Stimulated activated effector memory CD8-positive, alpha-beta T cell treated with anti-CD3 and anti-CD28 coated beads, Interleukin-12 subunit alpha, Interleukin-12 subunit beta, amount 100 ng/mL, for 72 hours (primary cell): ENCODE measurements around the gene UTP18.
"Not testable (repeated sequence)": the region's sequence is repeated elsewhere in the genome, so short reads cannot be mapped to it uniquely, and the experiment has no call there.

Experiments
- ATAC-seq: fragments of 150-1000 bp; cut with Tn5 transposase; 2 replicates; pipeline ENCODE4 v1.10.0; 2021
- DNase-seq, 2 donors: peaks; one replicate each; pipeline ENCODE4 v3.0.0; 2021 to 2022; ENCODE audit warnings: low spot score in 2 of 2
- H3K27ac Mint-ChIP-seq: one replicate; pipeline ENCODE4 v1.8.0; 2022; ENCODE audit warnings: mild to moderate bottlenecking, mixed read lengths
- H3K36me3 Mint-ChIP-seq: one replicate; pipeline ENCODE4 v1.8.0; 2022; ENCODE audit warnings: mild to moderate bottlenecking, mixed read lengths
- H3K4me1 Mint-ChIP-seq: one replicate; pipeline ENCODE4 v1.8.0; 2022; ENCODE audit warnings: mixed read lengths
- H3K4me3 Mint-ChIP-seq: one replicate; pipeline ENCODE4 v1.8.0; 2022; ENCODE audit warnings: mild to moderate bottlenecking, mixed read lengths
- H3K9me3 Mint-ChIP-seq: one replicate; pipeline ENCODE4 v1.8.0; 2022; ENCODE audit warnings: mixed read lengths

UTP18 gene

DNA sequence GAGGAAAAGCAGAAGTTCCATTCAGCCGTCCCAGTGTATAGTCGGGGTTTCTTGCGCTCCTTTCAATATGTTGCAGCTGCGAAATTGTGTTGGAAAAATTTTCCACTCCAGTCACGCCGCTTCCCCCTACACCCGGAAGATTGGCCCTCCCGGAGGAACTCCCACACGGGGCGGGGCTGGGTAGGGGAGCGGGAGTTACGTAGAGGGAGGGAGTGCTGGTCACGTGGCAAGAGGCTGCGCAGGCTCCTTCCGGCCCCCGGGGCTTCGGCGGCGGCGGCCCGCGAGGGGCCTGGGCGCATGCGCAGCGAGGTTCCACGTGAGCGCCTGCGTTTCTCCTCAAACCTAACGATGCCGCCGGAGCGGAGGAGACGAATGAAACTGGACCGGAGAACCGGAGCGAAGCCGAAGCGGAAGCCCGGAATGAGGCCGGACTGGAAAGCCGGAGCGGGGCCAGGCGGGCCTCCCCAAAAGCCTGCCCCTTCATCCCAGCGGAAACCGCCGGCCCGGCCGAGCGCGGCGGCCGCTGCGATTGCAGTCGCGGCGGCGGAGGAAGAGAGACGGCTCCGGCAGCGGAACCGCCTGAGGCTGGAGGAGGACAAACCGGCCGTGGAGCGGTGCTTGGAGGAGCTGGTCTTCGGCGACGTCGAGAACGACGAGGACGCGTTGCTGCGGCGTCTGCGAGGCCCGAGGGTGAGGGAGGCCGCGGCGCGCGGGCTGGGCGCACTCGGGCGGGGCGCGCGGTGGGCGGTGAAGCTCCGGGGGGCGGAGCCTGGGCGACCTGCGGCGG, at the start of gene UTP18:
Gene UTP18 (plus strand): TSS at position 310 of the 787 bp plus-strand sequence. CDS start 39 bp downstream, at position 349.
- peak within 1 kb of the TSS; percentile 72 for H3K4me3 Mint-ChIP-seq
- H3K36me3 Mint-ChIP-seq, result peaks cover 86% of the 10 kb centered on the region
- ATAC-seq, result peak; percentile 90
- H3K4me1 Mint-ChIP-seq, result peaks cover 47% of the 10 kb centered on the region
- no peaks in the 10 kb centered on the region for H3K9me3 Mint-ChIP-seq
- peak within 1 kb of the TSS; percentile 98 for H3K27ac Mint-ChIP-seq
- peak; percentile 87 to 97 for DNase-seq

DNA sequence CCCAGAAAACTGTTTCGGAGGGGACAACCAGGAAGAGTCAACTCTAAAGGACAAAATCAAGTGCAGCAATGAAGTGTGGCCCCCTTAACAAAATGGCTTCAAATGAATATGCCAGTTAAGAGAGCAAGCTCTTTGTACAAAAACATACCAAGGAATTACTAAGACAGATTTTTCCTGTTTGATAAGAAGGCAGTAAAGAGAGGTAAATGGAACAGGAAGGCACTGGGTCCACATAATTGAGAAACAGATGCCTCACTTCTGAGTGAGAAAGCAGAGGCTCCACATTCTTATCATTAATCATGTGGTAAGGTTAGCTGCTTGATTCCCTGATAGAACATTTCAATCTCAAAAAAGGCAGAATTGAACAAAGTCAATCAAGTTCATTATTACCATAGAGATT, 45.4 kb upstream of the UTP18 start:
- DNase-seq (no peak), ATAC-seq (no peak)
- Mint-ChIP-seq H3K4me1 (no peaks in the 10 kb centered on the region), H3K9me3 (no peaks in the 10 kb centered on the region), H3K4me3 (no peak overlapping the region), H3K36me3 (peaks cover 91% of the 10 kb centered on the region), H3K27ac (peak overlapping the region; percentile 29)

DNA sequence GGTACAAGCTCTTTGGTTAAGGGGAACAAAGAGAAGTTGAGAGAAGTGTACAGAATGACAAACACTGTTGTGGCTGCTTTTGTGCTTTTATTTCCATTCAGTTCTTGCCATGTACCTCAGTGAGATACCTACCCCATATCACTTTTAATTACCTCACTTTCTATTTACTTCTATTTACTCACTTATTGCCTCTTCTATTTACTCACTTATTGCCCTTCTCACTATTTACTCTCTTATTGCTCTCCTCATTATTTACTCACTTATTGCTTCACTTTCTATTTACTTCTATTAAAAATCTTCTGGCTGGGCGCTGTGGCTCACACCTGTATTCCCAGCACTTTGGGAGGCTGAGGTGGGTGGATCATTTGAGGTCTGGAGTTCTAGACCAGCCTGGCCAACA, 42.4 kb upstream of the UTP18 start:
- no peak for ATAC-seq
- DNase-seq, result no peak
- no peaks in the 10 kb centered on the region for H3K9me3 Mint-ChIP-seq
- no peaks in the 10 kb centered on the region for H3K4me1 Mint-ChIP-seq
- peak overlapping the region; percentile 20 for H3K27ac Mint-ChIP-seq
- no peak overlapping the region for H3K4me3 Mint-ChIP-seq
- H3K36me3 Mint-ChIP-seq, result peaks cover 92% of the 10 kb centered on the region

DNA sequence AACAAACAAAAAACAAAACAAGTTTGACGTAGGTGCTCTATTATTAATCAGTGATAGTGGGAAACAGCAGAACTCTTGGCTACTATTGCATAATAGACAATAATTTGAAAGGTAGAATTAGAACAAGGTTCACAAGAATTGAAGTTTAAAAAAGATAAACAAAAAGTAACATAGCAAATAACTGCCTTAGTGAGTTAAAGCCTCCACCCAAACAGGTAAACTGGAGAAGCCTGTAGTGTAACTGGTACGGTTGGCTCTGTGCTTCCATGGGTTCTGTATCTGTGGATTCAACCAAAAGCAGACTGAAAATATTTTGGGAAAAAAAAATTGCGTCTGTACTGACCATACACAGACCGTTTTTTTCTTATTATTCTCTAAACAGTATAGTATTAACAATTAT, 39.0 kb upstream of the UTP18 start:
- H3K4me3 Mint-ChIP-seq, result no peak overlapping the region
- DNase-seq (no peak), ATAC-seq (no peak)
- H3K4me1 Mint-ChIP-seq, result peaks cover 7% of the 10 kb centered on the region
- H3K27ac Mint-ChIP-seq, result no peak overlapping the region
- peaks cover 86% of the 10 kb centered on the region for H3K36me3 Mint-ChIP-seq
- no peaks in the 10 kb centered on the region for H3K9me3 Mint-ChIP-seq

DNA sequence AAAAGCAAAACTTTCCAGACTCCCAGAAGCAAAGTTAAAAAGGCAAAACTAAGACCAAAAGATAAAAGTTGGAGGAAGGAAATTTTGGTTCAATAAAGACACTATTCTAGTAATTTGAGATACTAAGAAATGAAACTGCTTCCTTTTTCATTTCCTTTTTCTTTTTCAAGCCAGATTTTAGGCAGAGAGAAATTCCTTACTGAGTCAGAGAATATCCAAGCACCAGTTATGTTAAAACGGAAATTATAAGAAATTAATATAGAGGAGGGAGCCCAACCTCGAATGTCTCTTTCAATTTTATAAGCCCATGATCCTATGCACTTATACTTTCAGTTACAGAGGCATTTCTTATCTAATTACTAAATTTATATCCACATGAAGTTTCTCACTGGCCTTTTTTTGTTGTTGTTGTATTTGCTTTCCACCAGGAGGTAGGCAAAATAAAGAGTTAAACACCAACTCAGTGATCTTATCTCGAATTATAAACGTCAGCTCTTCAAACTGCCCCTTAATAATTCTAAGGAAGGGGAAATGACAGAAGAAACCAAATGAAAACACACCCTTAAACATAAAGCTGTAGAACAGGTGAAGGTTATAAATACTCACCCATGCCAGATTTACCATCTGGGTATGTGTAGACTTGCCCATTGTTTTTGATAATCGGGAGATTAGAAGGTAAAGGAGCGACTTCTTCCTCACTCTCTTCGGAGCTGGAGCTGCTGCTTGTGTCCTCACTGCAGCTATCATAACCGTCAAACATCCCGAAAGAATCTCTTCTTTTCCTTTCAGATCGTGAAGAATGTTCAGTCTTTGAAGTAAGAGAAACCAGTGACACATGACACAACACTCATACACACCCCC, 35.7 kb upstream of the UTP18 start:
- DNase-seq, result no peak
- H3K4me3 Mint-ChIP-seq, result no peak overlapping the region
- no peaks in the 10 kb centered on the region for H3K9me3 Mint-ChIP-seq
- peaks cover 7% of the 10 kb centered on the region for H3K4me1 Mint-ChIP-seq
- peaks cover 55% of the 10 kb centered on the region for H3K36me3 Mint-ChIP-seq
- no peak for ATAC-seq
- peak overlapping the region; percentile 46 for H3K27ac Mint-ChIP-seq

DNA sequence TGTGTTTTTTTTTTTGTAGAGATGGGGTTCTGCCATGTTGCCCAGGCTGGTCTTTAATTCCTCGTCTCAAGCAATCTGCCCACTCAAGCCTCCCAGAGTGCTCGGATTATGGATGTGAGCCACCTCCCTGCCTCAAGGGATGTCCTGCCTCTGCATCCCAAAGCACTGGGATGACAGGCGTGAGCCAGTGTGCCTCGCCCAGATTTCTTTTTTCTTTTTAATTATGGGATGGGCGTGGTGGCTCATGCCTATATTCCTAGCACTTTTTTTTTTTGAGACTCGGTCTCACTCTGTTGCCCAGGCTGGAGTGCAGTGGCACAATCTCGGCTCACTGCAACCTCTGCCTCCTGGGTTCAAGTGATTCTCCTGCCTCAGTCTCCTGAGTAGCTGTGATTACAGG, 34.8 kb upstream of the UTP18 start:
- ATAC-seq, DNase-seq, H3K9me3 Mint-ChIP-seq, H3K4me3 Mint-ChIP-seq: not testable (repeated sequence)
- H3K4me1 Mint-ChIP-seq, result peaks cover 15% of the 10 kb centered on the region
- peaks cover 47% of the 10 kb centered on the region for H3K36me3 Mint-ChIP-seq
- H3K27ac Mint-ChIP-seq, result peak overlapping the region; percentile 46

DNA sequence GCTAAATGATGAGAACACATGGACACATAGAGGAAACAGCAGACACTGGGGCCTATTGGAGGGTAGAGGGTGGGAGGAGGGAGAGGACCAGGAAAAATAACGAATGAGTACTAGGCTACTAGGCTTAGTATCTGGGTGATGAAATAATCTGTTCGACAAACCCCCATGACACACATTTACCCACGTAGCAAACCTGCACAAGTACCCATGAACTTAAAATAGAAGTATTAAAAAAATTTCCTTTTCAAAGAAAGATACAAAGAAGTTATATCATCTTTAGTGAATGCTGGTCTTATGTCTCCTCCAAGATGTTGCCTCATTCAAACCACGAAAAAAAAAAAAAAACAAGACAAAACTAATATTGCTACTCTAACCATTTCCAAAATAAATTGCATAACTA, 32.2 kb upstream of the UTP18 start:
- no peak for ATAC-seq
- no peak overlapping the region for H3K4me3 Mint-ChIP-seq
- no peak for DNase-seq
- H3K9me3 Mint-ChIP-seq, result no peaks in the 10 kb centered on the region
- peaks cover 26% of the 10 kb centered on the region for H3K36me3 Mint-ChIP-seq
- H3K4me1 Mint-ChIP-seq, result peaks cover 29% of the 10 kb centered on the region
- H3K27ac Mint-ChIP-seq, result no peak overlapping the region

DNA sequence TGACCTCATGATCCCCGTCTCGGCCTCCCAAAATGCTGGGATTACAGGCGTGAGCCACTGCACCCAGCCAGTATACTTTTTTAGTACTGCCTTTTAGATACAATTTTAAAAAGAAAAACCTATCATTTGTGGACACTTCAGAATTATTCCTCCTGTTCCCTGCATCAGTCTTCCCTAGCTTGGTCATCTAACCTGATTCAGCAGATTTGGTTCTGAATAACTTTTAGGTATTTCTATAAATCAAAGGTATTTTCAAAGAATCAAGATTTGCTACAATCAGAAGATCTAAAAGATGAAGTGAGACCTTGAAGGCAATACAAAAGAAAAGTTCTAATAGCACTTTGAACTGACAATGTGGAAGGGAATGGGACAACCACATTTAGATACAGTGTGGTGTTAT, 30.5 kb upstream of the UTP18 start:
- no peak for ATAC-seq
- Mint-ChIP-seq H3K27ac (peak overlapping the region; percentile 61), H3K36me3 (peaks cover 20% of the 10 kb centered on the region), H3K9me3 (no peaks in the 10 kb centered on the region), H3K4me3 (no peak overlapping the region), H3K4me1 (peaks cover 35% of the 10 kb centered on the region)
- no peak for DNase-seq

DNA sequence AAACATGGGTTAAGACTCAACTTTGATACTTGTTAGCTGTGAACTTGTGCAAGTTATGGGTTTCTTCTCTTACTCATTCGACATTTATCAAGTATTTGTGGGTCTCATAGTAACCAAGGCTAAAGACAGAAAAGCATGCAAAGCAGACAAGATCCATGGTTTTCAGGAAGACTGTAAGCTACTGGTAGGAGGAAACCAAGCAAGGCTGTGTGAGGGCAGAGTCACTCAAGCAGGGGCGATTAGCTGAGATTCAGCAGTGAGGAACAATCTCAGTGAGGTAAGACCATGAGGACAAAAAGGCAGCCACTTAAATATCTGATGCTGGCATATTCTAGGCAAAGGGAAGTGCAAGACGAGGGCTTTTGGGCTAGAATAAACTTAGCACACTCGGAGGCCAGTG, 30.0 kb upstream of the UTP18 start:
- H3K4me3 Mint-ChIP-seq, result no peak overlapping the region
- no peak for ATAC-seq
- H3K36me3 Mint-ChIP-seq, result peaks cover 16% of the 10 kb centered on the region
- no peak for DNase-seq
- H3K27ac Mint-ChIP-seq, result peak overlapping the region; percentile 61
- H3K4me1 Mint-ChIP-seq, result peaks cover 30% of the 10 kb centered on the region
- no peaks in the 10 kb centered on the region for H3K9me3 Mint-ChIP-seq

DNA sequence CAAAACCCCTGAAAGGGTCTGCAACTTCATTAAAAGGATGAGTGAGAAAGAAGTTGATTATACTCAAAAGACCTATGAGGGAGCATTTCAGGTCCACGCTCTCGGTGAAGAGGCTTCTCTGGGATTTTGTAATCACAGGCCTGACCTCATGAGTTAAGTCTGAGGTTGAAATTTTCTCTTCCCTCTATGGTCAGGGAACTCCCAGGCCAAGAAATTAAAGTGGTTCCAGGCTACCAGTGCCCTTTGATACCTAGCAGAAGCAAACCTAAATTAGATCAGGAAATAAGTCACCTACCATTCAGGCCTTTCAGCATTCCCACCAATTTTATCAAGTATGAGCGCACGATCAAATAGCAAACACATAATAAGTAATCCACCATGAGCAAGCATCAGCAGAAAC, 28.3 kb upstream of the UTP18 start:
- Mint-ChIP-seq H3K36me3 (peaks cover 14% of the 10 kb centered on the region), H3K4me1 (peaks cover 30% of the 10 kb centered on the region), H3K9me3 (no peaks in the 10 kb centered on the region), H3K4me3 (no peak overlapping the region), H3K27ac (peak overlapping the region; percentile 27)
- ATAC-seq (no peak), DNase-seq (no peak)

DNA sequence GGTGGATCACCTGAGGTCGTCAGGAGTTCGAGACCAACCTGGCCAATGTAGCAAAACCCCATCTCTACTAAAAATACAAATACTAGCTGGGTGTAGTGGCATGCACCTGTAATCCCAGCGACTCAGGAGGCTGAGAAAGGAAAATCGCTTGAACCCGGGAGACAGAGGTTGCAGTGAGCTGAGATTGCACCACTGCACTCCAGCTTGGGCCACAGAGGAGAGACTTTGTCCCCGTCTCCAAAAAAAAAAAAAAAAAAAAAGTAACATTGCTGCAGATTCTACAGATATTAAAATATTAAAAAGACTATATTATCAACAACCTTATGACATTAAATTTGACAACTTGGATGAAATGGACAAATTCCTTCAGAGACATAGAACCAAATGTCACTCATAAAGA, 26.2 kb upstream of the UTP18 start:
- H3K4me3 Mint-ChIP-seq, result no peak overlapping the region
- no peak overlapping the region for H3K27ac Mint-ChIP-seq

DNA sequence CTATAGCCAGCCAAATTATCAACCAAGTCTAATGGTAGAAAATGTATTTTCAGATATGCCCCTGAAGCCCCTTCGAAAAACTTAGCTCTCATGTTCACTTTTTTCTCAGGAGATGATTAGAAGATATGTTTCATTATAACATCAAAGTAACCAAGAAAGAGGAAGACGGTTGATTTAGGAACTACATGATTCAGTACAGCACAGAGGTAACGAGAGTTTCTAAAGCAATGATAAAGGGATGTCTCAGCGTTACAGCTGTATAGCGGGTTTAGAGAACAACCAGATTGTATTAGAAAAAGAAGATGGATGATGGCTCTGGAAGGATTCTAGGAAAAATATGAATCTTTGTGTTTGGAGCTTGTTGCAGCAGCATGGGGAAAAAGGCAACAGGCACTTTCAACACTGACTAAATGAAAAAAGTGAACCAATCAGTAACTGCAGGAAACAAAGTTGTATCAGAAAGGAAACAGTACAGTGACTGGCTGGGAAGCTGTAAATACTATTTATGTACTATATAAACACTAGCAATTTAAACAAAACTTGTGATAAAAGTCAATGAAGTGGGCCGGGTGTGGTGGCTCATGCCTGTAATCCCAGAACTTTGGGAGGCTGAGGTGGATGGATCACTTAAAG, 22.0 kb upstream of the UTP18 start:
- Mint-ChIP-seq H3K9me3 (no peaks in the 10 kb centered on the region), H3K4me1 (peaks cover 34% of the 10 kb centered on the region), H3K27ac (no peak overlapping the region), H3K36me3 (peaks cover 6% of the 10 kb centered on the region), H3K4me3 (no peak overlapping the region)
- no peak for DNase-seq
- peak; percentile 66 for ATAC-seq

More for the DNA sequence above, 26.2 kb upstream of the UTP18 start:
- H3K9me3 Mint-ChIP-seq, result no peaks in the 10 kb centered on the region
- ATAC-seq (no peak), DNase-seq (no peak)
- peaks cover 14% of the 10 kb centered on the region for H3K36me3 Mint-ChIP-seq
- H3K4me1 Mint-ChIP-seq, result peaks cover 45% of the 10 kb centered on the region

DNA sequence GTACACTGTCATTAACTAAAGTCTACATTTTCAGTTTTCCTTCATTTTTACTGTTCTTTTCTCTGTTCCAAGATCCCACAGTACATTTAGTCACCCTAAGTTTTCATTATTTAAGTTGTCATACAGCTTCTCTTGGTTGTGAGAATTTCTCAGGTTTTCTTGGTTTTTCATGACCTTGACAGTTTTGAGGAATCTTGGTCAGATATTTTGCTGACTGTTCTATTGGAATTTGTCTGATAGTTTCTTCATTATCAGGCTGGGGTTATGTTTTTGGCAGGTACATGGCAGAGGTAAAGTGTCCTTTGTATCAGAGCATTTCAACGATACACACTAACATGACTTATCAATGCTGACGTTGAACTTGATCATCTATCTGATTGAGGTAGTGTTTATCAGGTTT, 20.1 kb upstream of the UTP18 start:
- no peak overlapping the region for H3K27ac Mint-ChIP-seq

DNA sequence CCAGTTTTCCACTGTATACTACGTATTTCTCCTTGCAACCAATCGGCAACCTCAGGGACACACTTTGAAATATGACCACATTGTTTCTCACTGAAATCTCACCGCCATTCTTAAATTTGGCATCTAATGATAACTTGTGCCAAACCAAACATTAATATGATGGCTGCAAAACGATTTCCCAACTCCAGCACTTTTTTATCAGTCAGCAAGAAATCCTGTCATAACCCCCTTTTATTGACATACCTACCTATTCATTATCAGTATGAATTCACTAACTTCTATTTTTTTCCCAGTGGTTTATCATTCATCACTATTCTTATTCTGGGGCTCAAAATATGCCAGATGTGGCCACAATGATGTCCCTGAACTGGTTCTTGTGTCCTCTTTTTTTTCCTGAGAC, 16.3 kb upstream of the UTP18 start:
- Mint-ChIP-seq H3K36me3 (peaks cover 6% of the 10 kb centered on the region), H3K9me3 (no peaks in the 10 kb centered on the region), H3K27ac (no peak overlapping the region), H3K4me1 (peaks cover 29% of the 10 kb centered on the region), H3K4me3 (no peak overlapping the region)
- DNase-seq (no peak), ATAC-seq (no peak)

More for the DNA sequence above, 20.1 kb upstream of the UTP18 start:
- ATAC-seq (no peak), DNase-seq (no peak)
- Mint-ChIP-seq H3K4me1 (peaks cover 43% of the 10 kb centered on the region), H3K36me3 (no peaks in the 10 kb centered on the region), H3K4me3 (no peak overlapping the region), H3K9me3 (no peaks in the 10 kb centered on the region)

DNA sequence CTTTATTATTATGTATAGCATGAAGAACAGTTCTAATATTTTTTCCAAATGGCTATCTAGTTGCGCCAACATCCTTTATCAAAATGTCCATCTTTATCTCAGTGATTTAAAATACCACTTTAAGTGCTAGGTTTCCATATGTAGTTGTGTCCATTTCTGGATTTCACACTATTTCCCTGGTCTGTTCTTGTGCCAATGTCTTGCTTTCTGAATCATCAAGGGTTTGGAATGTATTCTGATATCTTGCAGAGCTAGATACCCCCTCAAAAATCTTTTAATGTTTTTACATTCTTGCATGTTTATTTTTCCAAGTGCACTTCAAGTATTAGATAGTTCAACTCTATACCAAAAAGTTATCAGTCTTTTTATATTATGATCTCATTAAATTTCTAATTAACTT, 14.8 kb upstream of the UTP18 start:
- peaks cover 9% of the 10 kb centered on the region for H3K36me3 Mint-ChIP-seq
- H3K4me3 Mint-ChIP-seq, result no peak overlapping the region
- H3K9me3 Mint-ChIP-seq, result no peaks in the 10 kb centered on the region
- no peak for DNase-seq
- peaks cover 29% of the 10 kb centered on the region for H3K4me1 Mint-ChIP-seq
- ATAC-seq, result no peak
- H3K27ac Mint-ChIP-seq, result no peak overlapping the region
